WERI-Rb-1 (cell line): ENCODE data around the gene PTPRD.

ENCODE experiments used
- DNase-seq: peaks from one replicate; pipeline ENCODE4 v3.0.0-alpha.2; 2020
- H3K27ac ChIP-seq: fragments of 250-450 bp; sonication (Bioruptor Pico); 2 replicates; pipeline ENCODE4 v1.5.1; 2020; ENCODE audit warnings: mild to moderate bottlenecking, moderate library complexity
- H3K27me3 ChIP-seq: fragments of 250-450 bp; sonication (Bioruptor Pico); 2 replicates; pipeline ENCODE4 v1.5.1; 2021; ENCODE audit warnings: mild to moderate bottlenecking, low read depth, moderate library complexity; ENCODE audit not compliant: insufficient read depth, severe bottlenecking
- H3K36me3 ChIP-seq: fragments of 250-450 bp; sonication (Bioruptor Pico); 2 replicates; pipeline ENCODE4 v1.5.1; 2020; ENCODE audit warnings: mild to moderate bottlenecking, moderate library complexity
- H3K4me3 ChIP-seq: 2 replicates; pipeline ENCODE4 v1.5.1; 2011; ENCODE audit warnings: low read depth, mild to moderate bottlenecking, control low read depth, low read length
- H3K9me3 ChIP-seq: fragments of 250-450 bp; sonication (Bioruptor Pico); 2 replicates; pipeline ENCODE4 v1.5.1; 2021; ENCODE audit warnings: mild to moderate bottlenecking, moderate library complexity; ENCODE audit not compliant: severe bottlenecking
- CTCF ChIP-seq: IDR thresholded peaks from 2 replicates; pipeline ENCODE4 v1.5.1; 2011; ENCODE audit warnings: low read depth, mild to moderate bottlenecking, control low read depth, inconsistent platforms, low read length

The PTPRD gene

GRCh38 chr9:9847750-9848149, 765.1 kb downstream of the PTPRD start:
- Histone ChIP-seq H3K36me3 (no peaks in the 10 kb centered on the region), H3K27ac (no peak overlapping the region), H3K9me3 (no peaks in the 10 kb centered on the region), H3K27me3 (no peaks in the 10 kb centered on the region), H3K4me3 (no peak overlapping the region)
- TF ChIP-seq CTCF = no peak
- DNase-seq = no peak

DNA sequence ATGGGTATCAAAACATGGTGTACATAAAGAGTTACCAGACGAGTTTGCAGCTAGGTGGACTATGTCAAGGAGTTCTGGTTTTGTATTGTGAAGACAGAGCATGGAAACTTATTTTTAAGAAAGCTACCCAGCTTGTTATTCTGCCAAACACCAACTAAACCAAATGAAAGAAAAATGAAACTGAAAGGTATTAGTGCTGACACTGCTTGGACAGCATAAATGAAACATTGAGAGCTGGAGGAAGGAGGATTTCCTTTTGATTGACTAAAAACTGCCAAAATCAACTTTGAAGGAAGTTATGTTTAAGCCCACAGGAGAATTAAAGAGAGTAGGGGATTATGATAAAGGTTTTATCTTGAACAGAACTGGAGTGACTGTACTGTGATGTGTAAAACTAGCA, 766.2 kb downstream of the PTPRD start:
- no peak for TF ChIP-seq CTCF
- Histone ChIP-seq H3K9me3 (no peaks in the 10 kb centered on the region), H3K36me3 (no peaks in the 10 kb centered on the region), H3K27ac (no peak overlapping the region), H3K27me3 (no peaks in the 10 kb centered on the region), H3K4me3 (no peak overlapping the region)
- no peak for DNase-seq

DNA sequence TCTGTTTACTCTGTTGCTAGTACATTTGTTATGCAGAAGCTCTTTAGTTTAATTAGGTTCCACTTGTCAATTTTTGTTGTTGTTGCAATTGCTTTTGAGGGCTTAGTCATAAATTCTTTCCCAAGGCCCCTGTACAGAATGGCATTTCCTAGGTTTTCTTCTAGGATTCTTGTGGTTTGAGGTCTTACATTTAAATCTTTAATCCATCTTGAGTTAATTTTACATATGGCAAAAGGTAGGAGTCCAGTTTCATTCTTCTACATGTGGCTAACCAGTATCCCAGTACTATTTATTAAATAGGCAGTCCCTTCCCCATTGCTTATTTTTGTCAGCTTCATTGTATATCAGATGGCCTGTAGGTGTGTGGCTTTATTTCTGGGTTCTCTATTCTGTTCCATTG, 792.4 kb downstream of the PTPRD start:
- no peaks in the 10 kb centered on the region for H3K27me3 ChIP-seq
- no peak for TF ChIP-seq CTCF

GRCh38 chr9:9819886-9820285, 792.9 kb downstream of the PTPRD start:
- H3K36me3 ChIP-seq = no peaks in the 10 kb centered on the region
- no peak for TF ChIP-seq CTCF
- no peak overlapping the region for H3K27ac ChIP-seq
- no peak for DNase-seq
- H3K27me3 ChIP-seq = no peaks in the 10 kb centered on the region
- H3K4me3 ChIP-seq = no peak overlapping the region
- H3K9me3 ChIP-seq = no peaks in the 10 kb centered on the region

More for the DNA sequence above, 792.4 kb downstream of the PTPRD start:
- DNase-seq = no peak
- H3K36me3 ChIP-seq = no peaks in the 10 kb centered on the region
- H3K27ac ChIP-seq = no peak overlapping the region
- no peaks in the 10 kb centered on the region for H3K9me3 ChIP-seq
- H3K4me3 ChIP-seq = no peak overlapping the region

DNA sequence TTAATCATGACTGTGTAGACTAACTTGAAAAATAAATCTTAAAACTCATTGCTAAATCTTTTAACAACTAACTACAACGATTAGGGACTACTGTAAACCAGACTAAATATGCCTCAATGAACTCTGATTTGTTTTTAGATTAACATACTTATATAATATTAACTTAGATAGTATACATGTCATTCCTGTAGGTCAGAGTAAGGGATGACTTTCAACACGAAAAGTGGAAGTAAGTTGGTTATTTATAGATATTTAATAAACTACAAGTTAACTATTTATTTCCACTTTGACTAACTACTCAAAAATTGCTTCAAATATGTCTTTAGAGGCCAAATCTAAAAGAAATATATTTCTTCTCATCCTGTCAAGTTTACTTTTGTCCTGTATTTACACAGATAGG, 795.6 kb downstream of the PTPRD start:
- DNase-seq = no peak

More for the DNA sequence above, 795.6 kb downstream of the PTPRD start:
- Histone ChIP-seq H3K36me3 (no peaks in the 10 kb centered on the region), H3K27me3 (no peaks in the 10 kb centered on the region), H3K27ac (no peak overlapping the region), H3K9me3 (no peaks in the 10 kb centered on the region), H3K4me3 (no peak overlapping the region)
- no peak for TF ChIP-seq CTCF
